ENCODE data around the gene ZFYVE26. TPM values are rescaled to one million over a fixed set of nuclear protein-coding genes. Genes with fewer than 3 reads are reported as not detected.
"Not testable (repeated sequence)": the region's sequence is repeated elsewhere in the genome, so short reads cannot be mapped to it uniquely, and the experiment has no call there.

ZFYVE26 gene
- total and polyA plus RNA-seq, 5 donors from 2014 or later, result 2.9 to 27.4 (median 3.7) TPM

- peaks cover 3% of the 10 kb centered on the region for H3K27me3 ChIP-seq (ENCODE audit: control insufficient read depth, insufficient read depth, low read length)
- no peak for ATAC-seq (ENCODE audit: low read depth in 2 of 2)
- H3K36me3 ChIP-seq (ENCODE audit: control insufficient read depth, insufficient read depth, low read length), result no peaks in the 10 kb centered on the region
- no peaks in the 10 kb centered on the region for H3K9me3 ChIP-seq (ENCODE audit: control insufficient read depth in 2 of 2, low read length in 2 of 2)
- H3K9me3 Mint-ChIP-seq, result no peaks in the 10 kb centered on the region
- no peaks in the 10 kb centered on the region for H3K4me1 ChIP-seq (ENCODE audit: control insufficient read depth, insufficient read depth, low read length, poor library complexity, severe bottlenecking)
- DNase-seq, result no peak
- H3K4me1 Mint-ChIP-seq, result no peaks in the 10 kb centered on the region
- peak overlapping the region in 2 of 4 donors; percentile 5 to 13 for H3K4me3 Mint-ChIP-seq
- H3K27ac Mint-ChIP-seq, result no peak overlapping the region
- H3K36me3 Mint-ChIP-seq, result peaks cover 2% of the 10 kb centered on the region
- no peak overlapping the region for H3K4me3 ChIP-seq (ENCODE audit: low read depth, low read length)
- H3K27me3 Mint-ChIP-seq, result peaks cover 16% of the 10 kb centered on the region
- no peak overlapping the region for H3K27ac ChIP-seq (ENCODE audit: insufficient read depth, low read length, poor library complexity, severe bottlenecking)
Observed at GRCh38 chr14:67729072-67729885, 87.1 kb downstream of the ZFYVE26 start.

- H3K27me3 Mint-ChIP-seq, result peaks cover 24% of the 10 kb centered on the region
- peaks cover 2% of the 10 kb centered on the region for H3K36me3 Mint-ChIP-seq
- Histone ChIP-seq H3K4me1 (ENCODE audit: control insufficient read depth, insufficient read depth, low read length, poor library complexity, severe bottlenecking) (no peaks in the 10 kb centered on the region), H3K27ac (ENCODE audit: insufficient read depth, low read length, poor library complexity, severe bottlenecking) (no peak overlapping the region), H3K27me3 (ENCODE audit: control insufficient read depth, insufficient read depth, low read length) (peaks cover 7% of the 10 kb centered on the region), H3K9me3 (ENCODE audit: control insufficient read depth in 2 of 2, low read length in 2 of 2) (peaks cover 0 to 3% of the 10 kb centered on the region in 2 experiments), H3K36me3 (ENCODE audit: control insufficient read depth, insufficient read depth, low read length) (no peaks in the 10 kb centered on the region), H3K4me3 (ENCODE audit: low read depth, low read length) (no peak overlapping the region)
- H3K4me3 Mint-ChIP-seq, result no peak overlapping the region
- DNase-seq, result no peak
- no peaks in the 10 kb centered on the region for H3K9me3 Mint-ChIP-seq
- H3K4me1 Mint-ChIP-seq, result no peaks in the 10 kb centered on the region
- H3K27ac Mint-ChIP-seq, result no peak overlapping the region
- ATAC-seq (ENCODE audit: low read depth in 2 of 2), result no peak
Observed at GRCh38 chr14:67728258-67728657, 88.1 kb downstream of the ZFYVE26 start.

- Mint-ChIP-seq H3K4me3 (peak overlapping the region in 1 of 4 donors; percentile 48), H3K36me3 (peaks cover 2% of the 10 kb centered on the region), H3K27me3 (peaks cover 33% of the 10 kb centered on the region), H3K9me3 (no peaks in the 10 kb centered on the region), H3K4me1 (peaks cover 0 to 6% (median 2%) of the 10 kb centered on the region in 4 donors), H3K27ac (no peak overlapping the region)
- no peaks in the 10 kb centered on the region for H3K36me3 ChIP-seq (ENCODE audit: control insufficient read depth, insufficient read depth, low read length)
- H3K4me3 ChIP-seq (ENCODE audit: low read depth, low read length), result no peak overlapping the region
- no peaks in the 10 kb centered on the region for H3K4me1 ChIP-seq (ENCODE audit: control insufficient read depth, insufficient read depth, low read length, poor library complexity, severe bottlenecking)
- H3K9me3 ChIP-seq (ENCODE audit: control insufficient read depth in 2 of 2, low read length in 2 of 2), result peaks cover 0 to 3% of the 10 kb centered on the region in 2 experiments
- H3K27ac ChIP-seq (ENCODE audit: insufficient read depth, low read length, poor library complexity, severe bottlenecking), result no peak overlapping the region
- DNase-seq (no peak), ATAC-seq (ENCODE audit: low read depth in 2 of 2) (no peak)
- H3K27me3 ChIP-seq (ENCODE audit: control insufficient read depth, insufficient read depth, low read length), result peaks cover 7% of the 10 kb centered on the region
Observed at GRCh38 chr14:67727361-67727760, 89.0 kb downstream of the ZFYVE26 start.

- no peaks in the 10 kb centered on the region for H3K4me1 ChIP-seq (ENCODE audit: control insufficient read depth, insufficient read depth, low read length, poor library complexity, severe bottlenecking)
Observed at GRCh38 chr14:67725171-67725570, 91.2 kb downstream of the ZFYVE26 start.

GRCh38 chr14:67722293-67722692, 94.1 kb downstream of the ZFYVE26 start:
- Histone ChIP-seq H3K27ac (ENCODE audit: insufficient read depth, low read length, poor library complexity, severe bottlenecking) (no peak overlapping the region), H3K4me1 (ENCODE audit: control insufficient read depth, insufficient read depth, low read length, poor library complexity, severe bottlenecking) (peaks cover 4% of the 10 kb centered on the region), H3K27me3 (ENCODE audit: control insufficient read depth, insufficient read depth, low read length) (peaks cover 7% of the 10 kb centered on the region), H3K9me3 (ENCODE audit: control insufficient read depth in 2 of 2, low read length in 2 of 2) (peaks cover 0 to 3% of the 10 kb centered on the region in 2 experiments), H3K4me3 (ENCODE audit: low read depth, low read length) (no peak overlapping the region), H3K36me3 (ENCODE audit: control insufficient read depth, insufficient read depth, low read length) (no peaks in the 10 kb centered on the region)
- Mint-ChIP-seq H3K36me3 (peaks cover 2% of the 10 kb centered on the region), H3K27ac (peak overlapping the region in 1 of 3 donors; percentile 53), H3K4me3 (no peak overlapping the region), H3K4me1 (peaks cover 5 to 20% (median 10%) of the 10 kb centered on the region in 4 donors), H3K27me3 (peaks cover 36% of the 10 kb centered on the region), H3K9me3 (no peaks in the 10 kb centered on the region)
- ATAC-seq (ENCODE audit: low read depth in 2 of 2) (no peak), DNase-seq (no peak)

More at GRCh38 chr14:67725171-67725570, 91.2 kb downstream of the ZFYVE26 start:
- DNase-seq (no peak), ATAC-seq (ENCODE audit: low read depth in 2 of 2) (no peak)
- Mint-ChIP-seq H3K4me1 (peaks cover 2 to 16% (median 8%) of the 10 kb centered on the region in 4 donors), H3K27me3 (peaks cover 39% of the 10 kb centered on the region), H3K27ac (no peak overlapping the region), H3K36me3 (peaks cover 2% of the 10 kb centered on the region), H3K9me3 (no peaks in the 10 kb centered on the region), H3K4me3 (no peak overlapping the region)
- Histone ChIP-seq H3K27me3 (ENCODE audit: control insufficient read depth, insufficient read depth, low read length) (peaks cover 7% of the 10 kb centered on the region), H3K27ac (ENCODE audit: insufficient read depth, low read length, poor library complexity, severe bottlenecking) (no peak overlapping the region), H3K9me3 (ENCODE audit: control insufficient read depth in 2 of 2, low read length in 2 of 2) (peaks cover 0 to 3% of the 10 kb centered on the region in 2 experiments), H3K4me3 (ENCODE audit: low read depth, low read length) (no peak overlapping the region), H3K36me3 (ENCODE audit: control insufficient read depth, insufficient read depth, low read length) (no peaks in the 10 kb centered on the region)

- Histone ChIP-seq H3K36me3 (ENCODE audit: control insufficient read depth, insufficient read depth, low read length) (no peaks in the 10 kb centered on the region), H3K9me3 (ENCODE audit: control insufficient read depth in 2 of 2, low read length in 2 of 2) (peaks cover 0 to 3% of the 10 kb centered on the region in 2 experiments), H3K27me3 (ENCODE audit: control insufficient read depth, insufficient read depth, low read length) (peaks cover 7% of the 10 kb centered on the region), H3K4me3 (ENCODE audit: low read depth, low read length) (no peak overlapping the region), H3K4me1 (ENCODE audit: control insufficient read depth, insufficient read depth, low read length, poor library complexity, severe bottlenecking) (peaks cover 4% of the 10 kb centered on the region), H3K27ac (ENCODE audit: insufficient read depth, low read length, poor library complexity, severe bottlenecking) (no peak overlapping the region)
- Mint-ChIP-seq H3K4me3 (no peak overlapping the region), H3K27me3 (peaks cover 34% of the 10 kb centered on the region), H3K27ac (peak overlapping the region in 1 of 3 donors; percentile 53), H3K4me1 (peaks cover 5 to 20% (median 10%) of the 10 kb centered on the region in 4 donors), H3K9me3 (no peaks in the 10 kb centered on the region), H3K36me3 (peaks cover 2% of the 10 kb centered on the region)
- no peak for DNase-seq
- ATAC-seq (ENCODE audit: low read depth in 2 of 2), result no peak
Observed at GRCh38 chr14:67721875-67722274, 94.5 kb downstream of the ZFYVE26 start.

- peaks cover 30% of the 10 kb centered on the region for H3K27me3 Mint-ChIP-seq
- H3K4me3 ChIP-seq (ENCODE audit: low read depth, low read length), result no peak overlapping the region
- H3K9me3 ChIP-seq (ENCODE audit: control insufficient read depth in 2 of 2, low read length in 2 of 2), result peaks cover 0 to 3% of the 10 kb centered on the region in 2 experiments
- H3K36me3 Mint-ChIP-seq, result no peaks in the 10 kb centered on the region
- peaks cover 7% of the 10 kb centered on the region for H3K27me3 ChIP-seq (ENCODE audit: control insufficient read depth, insufficient read depth, low read length)
- no peaks in the 10 kb centered on the region for H3K9me3 Mint-ChIP-seq
- no peaks in the 10 kb centered on the region for H3K36me3 ChIP-seq (ENCODE audit: control insufficient read depth, insufficient read depth, low read length)
- DNase-seq (no peak), ATAC-seq (ENCODE audit: low read depth in 2 of 2) (no peak)
- H3K27ac Mint-ChIP-seq, result peak overlapping the region in 1 of 3 donors; percentile 4
- no peak overlapping the region for H3K27ac ChIP-seq (ENCODE audit: insufficient read depth, low read length, poor library complexity, severe bottlenecking)
- H3K4me1 ChIP-seq (ENCODE audit: control insufficient read depth, insufficient read depth, low read length, poor library complexity, severe bottlenecking), result peaks cover 4% of the 10 kb centered on the region
- H3K4me3 Mint-ChIP-seq, result no peak overlapping the region
- H3K4me1 Mint-ChIP-seq, result peaks cover 5 to 20% (median 10%) of the 10 kb centered on the region in 4 donors
Observed at GRCh38 chr14:67719866-67720265, 96.5 kb downstream of the ZFYVE26 start.

- H3K27me3 ChIP-seq (ENCODE audit: control insufficient read depth, insufficient read depth, low read length); H3K4me1 ChIP-seq (ENCODE audit: control insufficient read depth, insufficient read depth, low read length, poor library complexity, severe bottlenecking); DNase-seq; H3K27ac ChIP-seq (ENCODE audit: insufficient read depth, low read length, poor library complexity, severe bottlenecking); H3K36me3 Mint-ChIP-seq; H3K36me3 ChIP-seq (ENCODE audit: control insufficient read depth, insufficient read depth, low read length); ATAC-seq (ENCODE audit: low read depth in 2 of 2); H3K9me3 ChIP-seq (ENCODE audit: control insufficient read depth in 2 of 2, low read length in 2 of 2); H3K27ac Mint-ChIP-seq; H3K4me3 ChIP-seq (ENCODE audit: low read depth, low read length); H3K4me3 Mint-ChIP-seq; H3K9me3 Mint-ChIP-seq: not testable (repeated sequence)
- Mint-ChIP-seq H3K27me3 (peaks cover 25% of the 10 kb centered on the region), H3K4me1 (peaks cover 5 to 20% (median 10%) of the 10 kb centered on the region in 4 donors)
Observed at GRCh38 chr14:67719385-67719784, 97.0 kb downstream of the ZFYVE26 start.
